NB4 (cell line): ENCODE data around the gene C4orf51.

Source experiments
- DNase-seq: peaks from one replicate; pipeline ENCODE4 v3.0.0; 2010; ENCODE audit warnings: low read depth
- H3K4me3 ChIP-seq: one replicate; pipeline ENCODE4 v1.5.1; 2011; ENCODE audit warnings: mild to moderate bottlenecking, low read depth, low read length, moderate library complexity
- CTCF ChIP-seq: IDR thresholded peaks from one replicate; pipeline ENCODE4 v1.5.1; 2012; ENCODE audit warnings: low read depth, low read length
- MAX ChIP-seq: IDR thresholded peaks from 2 replicates; pipeline ENCODE4 v1.6.1; 2011; ENCODE audit warnings: low read depth, low read length
- MYC ChIP-seq: IDR thresholded peaks from 2 replicates; pipeline ENCODE4 v1.6.1; 2011; ENCODE audit warnings: low read depth, low read length
- POLR2A ChIP-seq: IDR thresholded peaks from 2 replicates; pipeline ENCODE4 v1.6.1; 2011; ENCODE audit warnings: mild to moderate bottlenecking; ENCODE audit not compliant: insufficient read length; ENCODE audit errors: extremely low read depth

C4orf51 gene

GRCh38 chr4:145644699-145645098, 35.2 kb upstream of the C4orf51 start:
- no peak for DNase-seq
- TF ChIP-seq MYC (no peak), POLR2A (no peak), CTCF (no peak), MAX (no peak)
- no peak overlapping the region for H3K4me3 ChIP-seq

GRCh38 chr4:145656156-145656555, 23.8 kb upstream of the C4orf51 start:
- DNase-seq: no peak
- no peak overlapping the region for H3K4me3 ChIP-seq
- TF ChIP-seq MAX: no peak

- TF ChIP-seq MAX (no peak), CTCF (no peak), MYC (no peak), POLR2A (no peak)
- H3K4me3 ChIP-seq: no peak overlapping the region
Measured at GRCh38 chr4:145660064-145660463, 19.9 kb upstream of the C4orf51 start.

GRCh38 chr4:145663194-145663593, 16.8 kb upstream of the C4orf51 start:
- no peak overlapping the region for H3K4me3 ChIP-seq
- TF ChIP-seq POLR2A: no peak
- no peak for TF ChIP-seq MYC
- TF ChIP-seq MAX: no peak
- no peak for TF ChIP-seq CTCF
- no peak for DNase-seq

More at GRCh38 chr4:145660064-145660463, 19.9 kb upstream of the C4orf51 start:
- no peak for DNase-seq

- H3K4me3 ChIP-seq: no peak overlapping the region
- no peak for DNase-seq
- TF ChIP-seq CTCF (no peak), MAX (no peak), MYC (no peak), POLR2A (no peak)
Measured at GRCh38 chr4:145665773-145666172, 14.2 kb upstream of the C4orf51 start.

GRCh38 chr4:145670422-145670821, 9.5 kb upstream of the C4orf51 start:
- DNase-seq: no peak
- TF ChIP-seq MYC (no peak), MAX (no peak), CTCF (no peak), POLR2A (no peak)
- H3K4me3 ChIP-seq: no peak overlapping the region
